Neural cell (in vitro differentiated cells): ENCODE results near the gene GPR3.

Experiments
- EZH2 ChIP-seq: fragments of 200-600, 300-800 bp; shearing (Covaris generic), sonication (generic); IDR thresholded peaks from 2 replicates; pipeline ENCODE4 v1.6.1; 2014; ENCODE audit warnings: antibody characterized with exemption, low read length, borderline replicate concordance, mild to moderate bottlenecking; ENCODE audit not compliant: insufficient read depth, poor library complexity, severe bottlenecking
- POLR2AphosphoS5 ChIP-seq: IDR thresholded peaks from 2 replicates; pipeline ENCODE4 v1.6.1; 2012
- TF ChIP-seq, protein P1 (sequence below): fragments of 450-650 bp; IDR thresholded peaks from 2 replicates; pipeline ENCODE4 v1.5.1; 2014; ENCODE audit warnings: antibody characterized with exemption, mild to moderate bottlenecking, moderate library complexity; ENCODE audit not compliant: poor library complexity, severe bottlenecking
- TF ChIP-seq, protein P2 (sequence below): IDR thresholded peaks from 2 replicates; pipeline ENCODE4 v1.6.1; 2012; ENCODE audit warnings: borderline replicate concordance

DNA sequence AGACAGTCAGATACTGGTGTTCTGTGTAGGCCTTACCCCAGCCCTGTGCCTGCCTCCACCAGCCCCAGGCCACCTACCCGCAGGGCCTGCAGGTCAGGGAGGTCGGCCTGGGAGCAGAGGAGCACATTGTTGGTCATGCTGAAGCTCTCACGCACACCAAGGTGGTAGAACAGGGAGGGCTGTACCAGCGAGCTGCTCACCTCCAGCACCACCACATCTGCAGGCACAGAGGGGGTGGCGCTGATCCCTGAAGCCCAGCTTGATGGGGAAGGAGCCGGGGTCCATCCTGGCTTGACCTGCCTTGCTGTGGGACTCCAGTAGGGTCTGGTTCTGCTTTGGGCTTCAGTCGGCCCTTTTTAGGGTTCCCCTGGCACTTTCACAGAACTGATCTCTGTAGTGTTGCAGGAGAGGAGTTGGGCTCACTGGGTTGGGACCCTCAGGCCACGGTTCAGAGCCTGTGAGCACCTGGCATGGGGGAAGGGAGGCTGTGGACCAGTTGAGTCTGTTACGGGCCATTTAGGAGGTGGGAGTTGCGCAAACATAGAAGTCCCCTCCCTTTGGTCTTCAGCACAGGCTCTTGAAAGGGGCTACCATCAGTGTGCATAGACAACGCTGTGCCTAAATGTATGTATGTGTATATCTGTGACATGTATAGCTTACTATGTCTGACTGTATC lies 27.6 kb upstream of the GPR3 start:
- TF ChIP-seq EZH2: no peak
- TF ChIP-seq, protein P1, sequence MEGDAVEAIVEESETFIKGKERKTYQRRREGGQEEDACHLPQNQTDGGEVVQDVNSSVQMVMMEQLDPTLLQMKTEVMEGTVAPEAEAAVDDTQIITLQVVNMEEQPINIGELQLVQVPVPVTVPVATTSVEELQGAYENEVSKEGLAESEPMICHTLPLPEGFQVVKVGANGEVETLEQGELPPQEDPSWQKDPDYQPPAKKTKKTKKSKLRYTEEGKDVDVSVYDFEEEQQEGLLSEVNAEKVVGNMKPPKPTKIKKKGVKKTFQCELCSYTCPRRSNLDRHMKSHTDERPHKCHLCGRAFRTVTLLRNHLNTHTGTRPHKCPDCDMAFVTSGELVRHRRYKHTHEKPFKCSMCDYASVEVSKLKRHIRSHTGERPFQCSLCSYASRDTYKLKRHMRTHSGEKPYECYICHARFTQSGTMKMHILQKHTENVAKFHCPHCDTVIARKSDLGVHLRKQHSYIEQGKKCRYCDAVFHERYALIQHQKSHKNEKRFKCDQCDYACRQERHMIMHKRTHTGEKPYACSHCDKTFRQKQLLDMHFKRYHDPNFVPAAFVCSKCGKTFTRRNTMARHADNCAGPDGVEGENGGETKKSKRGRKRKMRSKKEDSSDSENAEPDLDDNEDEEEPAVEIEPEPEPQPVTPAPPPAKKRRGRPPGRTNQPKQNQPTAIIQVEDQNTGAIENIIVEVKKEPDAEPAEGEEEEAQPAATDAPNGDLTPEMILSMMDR: no peak
- TF ChIP-seq, protein P2, sequence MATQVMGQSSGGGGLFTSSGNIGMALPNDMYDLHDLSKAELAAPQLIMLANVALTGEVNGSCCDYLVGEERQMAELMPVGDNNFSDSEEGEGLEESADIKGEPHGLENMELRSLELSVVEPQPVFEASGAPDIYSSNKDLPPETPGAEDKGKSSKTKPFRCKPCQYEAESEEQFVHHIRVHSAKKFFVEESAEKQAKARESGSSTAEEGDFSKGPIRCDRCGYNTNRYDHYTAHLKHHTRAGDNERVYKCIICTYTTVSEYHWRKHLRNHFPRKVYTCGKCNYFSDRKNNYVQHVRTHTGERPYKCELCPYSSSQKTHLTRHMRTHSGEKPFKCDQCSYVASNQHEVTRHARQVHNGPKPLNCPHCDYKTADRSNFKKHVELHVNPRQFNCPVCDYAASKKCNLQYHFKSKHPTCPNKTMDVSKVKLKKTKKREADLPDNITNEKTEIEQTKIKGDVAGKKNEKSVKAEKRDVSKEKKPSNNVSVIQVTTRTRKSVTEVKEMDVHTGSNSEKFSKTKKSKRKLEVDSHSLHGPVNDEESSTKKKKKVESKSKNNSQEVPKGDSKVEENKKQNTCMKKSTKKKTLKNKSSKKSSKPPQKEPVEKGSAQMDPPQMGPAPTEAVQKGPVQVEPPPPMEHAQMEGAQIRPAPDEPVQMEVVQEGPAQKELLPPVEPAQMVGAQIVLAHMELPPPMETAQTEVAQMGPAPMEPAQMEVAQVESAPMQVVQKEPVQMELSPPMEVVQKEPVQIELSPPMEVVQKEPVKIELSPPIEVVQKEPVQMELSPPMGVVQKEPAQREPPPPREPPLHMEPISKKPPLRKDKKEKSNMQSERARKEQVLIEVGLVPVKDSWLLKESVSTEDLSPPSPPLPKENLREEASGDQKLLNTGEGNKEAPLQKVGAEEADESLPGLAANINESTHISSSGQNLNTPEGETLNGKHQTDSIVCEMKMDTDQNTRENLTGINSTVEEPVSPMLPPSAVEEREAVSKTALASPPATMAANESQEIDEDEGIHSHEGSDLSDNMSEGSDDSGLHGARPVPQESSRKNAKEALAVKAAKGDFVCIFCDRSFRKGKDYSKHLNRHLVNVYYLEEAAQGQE: no peak
- no peak for TF ChIP-seq POLR2AphosphoS5
